K562 (cell line): ENCODE measurements around the gene PJA1. TPM values are rescaled to one million over a fixed set of nuclear protein-coding genes. Genes with fewer than 3 reads are reported as not detected.

Experiments
- ATAC-seq: fragments of 200-7000 bp; cut with Tn5 transposase; 3 replicates; pipeline ENCODE4 v1.9.1; 2020; ENCODE audit warnings: moderate library complexity
- BruUV-seq: library from RNA; stranded (reverse); fragments of 400-500 nt; replicated peaks from 2 replicates; lab custom pipeline; 2021; lab: Mats Ljungman, UMichigan
- CTCF ChIA-PET: fragments of 300-600 bp; formaldehyde crosslinking; extraction: SDS; loops from one replicate; lab custom pipeline; 2021; ENCODE audit warnings: low intra/inter-chr PET ratio; lab: Yijun Ruan, JAX
- POLR2A ChIA-PET: fragments of 300-600, 350-650 bp; sonication (Branson Sonifier 250); formaldehyde crosslinking; extraction: SDS; loops from one replicate; lab custom pipeline; 2021; ENCODE audit warnings: antibody characterized with exemption, inconsistent platforms; lab: Yijun Ruan, JAX
- DNase-seq, 4 experiments: peaks; one replicate each; pipeline versions ENCODE4 v3.0.0 to v3.0.0-alpha.2; 2011 to 2018; ENCODE audit warnings: low spot score in 3 of 4, mixed read lengths in 3 of 4; ENCODE audit errors: extremely low read depth in 1 of 4
- FAIRE-seq: peaks from 2 replicates; lab custom pipeline; 2011; peaks lifted over from hg19 to GRCh38; lab: Jason Lieb, UNC
- H2AFZ ChIP-seq: 2 replicates; pipeline ENCODE4 v1.6.0; 2011; ENCODE audit warnings: low read depth, low read length, control low read depth, inconsistent platforms
- H3K27ac ChIP-seq: fragments of 200-600 bp; 3 replicates; pipeline ENCODE4 v1.8.0; 2011; ENCODE audit warnings: low read depth, mild to moderate bottlenecking, control low read depth, inconsistent platforms, low read length, moderate library complexity, mixed read lengths; ENCODE audit errors: extremely low read depth
- H3K27me3 ChIP-seq, 2 experiments: fragments of 300-600 bp in 1 of 2; 2 replicates in 1 of 2; 3 replicates in 1 of 2; pipeline versions ENCODE4 v1.6.0 to v1.8.0; 2011; ENCODE audit warnings: inconsistent platforms in 2 of 2, low read length in 2 of 2, mild to moderate bottlenecking in 1 of 2, mixed read lengths in 1 of 2, moderate library complexity in 1 of 2; ENCODE audit not compliant: control insufficient read depth in 2 of 2, insufficient read depth in 2 of 2
- H3K36me3 ChIP-seq: fragments of 300-600 bp; 3 replicates; pipeline ENCODE4 v1.8.0; 2011; ENCODE audit warnings: mild to moderate bottlenecking, low read length, inconsistent platforms; ENCODE audit not compliant: control insufficient read depth, insufficient read depth
- H3K4me1 ChIP-seq, 2 experiments: fragments of 200-600 bp in 1 of 2; replicated peaks in 1 of 2; 2 replicates in 1 of 2; 3 replicates in 1 of 2; pipeline versions ENCODE4 v1.5.1 to v1.8.0; 2011; ENCODE audit warnings: inconsistent platforms in 2 of 2, low read length in 2 of 2, mild to moderate bottlenecking in 1 of 2, mixed read lengths in 1 of 2, moderate library complexity in 1 of 2; ENCODE audit not compliant: control insufficient read depth in 2 of 2, insufficient read depth in 2 of 2
- H3K4me2 ChIP-seq: 2 replicates; pipeline ENCODE4 v1.6.1; 2011; ENCODE audit warnings: low read length, control low read depth, inconsistent platforms, mixed read lengths; ENCODE audit not compliant: insufficient read depth
- H3K4me3 ChIP-seq: fragments of 200-600 bp; sonication (generic), shearing (Covaris generic); 2 replicates; pipeline ENCODE4 v1.5.1; 2016; ENCODE audit warnings: control low read depth, inconsistent platforms
- H3K79me2 ChIP-seq: fragments of 200-600 bp; 3 replicates; pipeline ENCODE4 v1.8.0; 2011; ENCODE audit warnings: low read length, inconsistent platforms; ENCODE audit not compliant: control insufficient read depth, insufficient read depth
- H3K9ac ChIP-seq, 2 experiments: 2 replicates each; pipeline versions ENCODE4 v1.6.0 to v1.6.1; 2011; ENCODE audit warnings: low read depth in 2 of 2, low read length in 2 of 2, control low read depth in 1 of 2, inconsistent platforms in 1 of 2, mild to moderate bottlenecking in 1 of 2, mixed read lengths in 1 of 2; ENCODE audit not compliant: insufficient read depth in 1 of 2
- H3K9me1 ChIP-seq: one replicate; pipeline ENCODE4 v1.6.0; 2011; ENCODE audit warnings: inconsistent platforms, mild to moderate bottlenecking, low read length, moderate library complexity; ENCODE audit not compliant: control insufficient read depth, insufficient read depth
- H3K9me3 ChIP-seq: replicated peaks from 2 replicates; pipeline ENCODE4 v1.5.1; 2011; ENCODE audit warnings: low read depth, low read length, inconsistent platforms; ENCODE audit not compliant: control insufficient read depth, insufficient read depth
- H4K20me1 ChIP-seq: replicated peaks from 2 replicates; pipeline ENCODE4 v1.6.1; 2011; ENCODE audit warnings: low read length, inconsistent platforms, mixed read lengths; ENCODE audit not compliant: control insufficient read depth, insufficient read depth
- ATF4 ChIP-seq: fragments of 450-650 bp; formaldehyde crosslinking; IDR thresholded peaks from 2 replicates; pipeline ENCODE4 v1.4.0; 2022; ENCODE audit warnings: mild to moderate bottlenecking, moderate library complexity
- ELF4 ChIP-seq: fragments of 450-650 bp; formaldehyde crosslinking; IDR thresholded peaks from 2 replicates; pipeline ENCODE4 v1.4.0; 2022; ENCODE audit warnings: missing genetic modification characterization
- NCOA2 ChIP-seq, 2 experiments: fragments of 450-650 bp; IDR thresholded peaks; 2 replicates each; pipeline ENCODE4 v1.6.1; 2018; ENCODE audit warnings: mild to moderate bottlenecking in 2 of 2, moderate library complexity in 1 of 2; ENCODE audit not compliant: partially characterized antibody in 2 of 2
- POLR2A ChIP-seq: fragments of 450-650 bp; conservative IDR thresholded peaks from 2 replicates; pipeline ENCODE4 v1.6.1; 2016
- SIN3A ChIP-seq, 2 experiments: fragments of 150-350 bp in 1 of 2; IDR thresholded peaks; 2 replicates each; pipeline ENCODE4 v1.6.1; 2011 to 2016; ENCODE audit warnings: borderline replicate concordance in 2 of 2, low read depth in 2 of 2, low read length in 2 of 2, mild to moderate bottlenecking in 2 of 2, moderate library complexity in 2 of 2; ENCODE audit not compliant: control insufficient read depth in 1 of 2
- whole genome bisulfite sequencing: fragments of 100-300 bp; shearing (Covaris generic); methylation state at CpG from one replicate; pipeline ENCODE4 v1.1.6; 2016; ENCODE audit warnings: low coverage, mixed read lengths; ENCODE audit not compliant: insufficient coverage; ENCODE audit errors: missing lambda C conversion rate; 5-methylcytosine and 5-hydroxymethylcytosine counted together
- in situ Hi-C: fragments of 300-500 bp; cut with MboI; formaldehyde crosslinking; loops from 4 replicates; pipeline ENCODE4 v1.15.0; 2018; ENCODE audit warnings: inconsistent platforms, mixed read lengths
- intact Hi-C: fragments of 100-400 bp; cut with micrococcal nuclease; formaldehyde crosslinking; loops from 2 replicates; pipeline ENCODE4 v1.14.2; 2022
- polyA plus RNA-seq, 8 experiments: library from polyadenylated mRNA; depleted of rRNA in 4 of 8; stranded (reverse) in 5 of 8; unstranded in 3 of 8; fragments of >200 nt; fragmentation: Nextera tagmentation in 2 of 8; fragmentation: Illumina TruSeq in 1 of 8; extraction: Ambion mirVana in 2 of 8; extraction: Trizol in 1 of 8; gene quantifications; 2 replicates each; pipeline versions ENCODE4 v1.2.1 to v1.2.3, GENCODE V29; 2011 to 2014; ENCODE audit warnings: inconsistent platforms in 1 of 8, missing spikeins in 1 of 8
- total RNA-seq, 7 experiments: library from RNA; depleted of rRNA in 6 of 7; stranded (reverse); fragments of >200 nt in 6 of 7; fragmentation: Illumina TruSeq in 2 of 7; extraction: Trizol in 2 of 7; gene quantifications; 2 replicates each; pipeline versions ENCODE4 v1.2.1 to v1.2.3, GENCODE V29; 2011 to 2021; ENCODE audit warnings: low replicate concordance in 1 of 7

The PJA1 gene
- total and polyA plus RNA-seq, 9 of the 15 experiments (the other 6 are each of a cell fraction or from before 2014, with no cell fraction given): 1.6 to 6.0 (median 4.0) TPM

- no peak for TF ChIP-seq SIN3A (IDR thresholded peaks at IDR 0.05; ENCODE audit: borderline replicate concordance in 2 of 2, control insufficient read depth in 1 of 2, low read depth in 2 of 2, low read length in 2 of 2)
These were observed 13.3 kb upstream of the PJA1 start (continued) for GRCh38 chrX:69178592-69178991.

GRCh38 chrX:69177511-69178162 lies 12.4 kb upstream of the PJA1 start:
- ATAC-seq (no peak), FAIRE-seq (no peak), DNase-seq (no peak)
- no peaks in the 10 kb centered on the region; the same call in 1 of the 2 replicates for H3K9me3 ChIP-seq
- H3K79me2 ChIP-seq: no peaks in the 10 kb centered on the region
- no peak for TF ChIP-seq ELF4 (CRISPR knock-in tag)
- H3K4me1 ChIP-seq: no peaks in the 10 kb centered on the region
- ChIA-PET POLR2A (interaction anchor here (0.7 kb wide), 1 partner anchor 184 kb away, joined by 3 read pairs; no protein-coding TSS in a partner anchor), CTCF (no interaction called here)
- H4K20me1 ChIP-seq: no peaks in the 10 kb centered on the region
- no TSS peak for BruUV-seq
- no peaks in the 10 kb centered on the region; a peak in 1 of 5 replicates for H3K27me3 ChIP-seq
- H3K4me3 ChIP-seq: no peak overlapping the region
- H3K4me2 ChIP-seq: no peak overlapping the region
- no peak overlapping the region for H2AFZ ChIP-seq
- 0% methylated on average over 2 of the region's 4 CpGs for WGBS
- intact Hi-C loops: no loop called here
- H3K9ac ChIP-seq: no peak overlapping the region
- H3K9me1 ChIP-seq: no peaks in the 10 kb centered on the region
- in situ Hi-C loops: no loop called here
- no peak overlapping the region for H3K27ac ChIP-seq
- no peaks in the 10 kb centered on the region for H3K36me3 ChIP-seq

GRCh38 chrX:69176053-69176452 lies 10.8 kb upstream of the PJA1 start:
- intact Hi-C loops: no loop called here
- TF ChIP-seq POLR2A: no peak
- TF ChIP-seq NCOA2 (IDR thresholded peaks at IDR 0.05; ENCODE audit: partially characterized antibody in 2 of 2): no peak
- TF ChIP-seq ATF4 (CRISPR knock-in tag): no peak
- no TSS peak for BruUV-seq
- H3K79me2 ChIP-seq: no peaks in the 10 kb centered on the region
- no peaks in the 10 kb centered on the region; the same call in 1 of the 2 replicates for H3K9me3 ChIP-seq
- DNase-seq (no peak), FAIRE-seq (no peak), ATAC-seq (no peak)
- CTCF ChIA-PET: no interaction called here
- no peak overlapping the region for H2AFZ ChIP-seq
- no peaks in the 10 kb centered on the region for H3K27me3 ChIP-seq
- H3K9me1 ChIP-seq: no peaks in the 10 kb centered on the region
- POLR2A ChIA-PET: no interaction called here
- H4K20me1 ChIP-seq: no peaks in the 10 kb centered on the region
- no peaks in the 10 kb centered on the region for H3K4me1 ChIP-seq
- 2% methylated on average over 3 of the region's 3 CpGs for WGBS
- no peak overlapping the region for H3K9ac ChIP-seq
- no peak overlapping the region for H3K27ac ChIP-seq
- in situ Hi-C loops: no loop called here
- no peaks in the 10 kb centered on the region for H3K36me3 ChIP-seq
- H3K4me3 ChIP-seq: no peak overlapping the region
- no peak overlapping the region for H3K4me2 ChIP-seq
